Measurements from ENCODE around the gene USP2.
A peak's percentile ranks its signal among the peaks of the same experiment; 100 is the strongest.

The USP2 gene

DNA sequence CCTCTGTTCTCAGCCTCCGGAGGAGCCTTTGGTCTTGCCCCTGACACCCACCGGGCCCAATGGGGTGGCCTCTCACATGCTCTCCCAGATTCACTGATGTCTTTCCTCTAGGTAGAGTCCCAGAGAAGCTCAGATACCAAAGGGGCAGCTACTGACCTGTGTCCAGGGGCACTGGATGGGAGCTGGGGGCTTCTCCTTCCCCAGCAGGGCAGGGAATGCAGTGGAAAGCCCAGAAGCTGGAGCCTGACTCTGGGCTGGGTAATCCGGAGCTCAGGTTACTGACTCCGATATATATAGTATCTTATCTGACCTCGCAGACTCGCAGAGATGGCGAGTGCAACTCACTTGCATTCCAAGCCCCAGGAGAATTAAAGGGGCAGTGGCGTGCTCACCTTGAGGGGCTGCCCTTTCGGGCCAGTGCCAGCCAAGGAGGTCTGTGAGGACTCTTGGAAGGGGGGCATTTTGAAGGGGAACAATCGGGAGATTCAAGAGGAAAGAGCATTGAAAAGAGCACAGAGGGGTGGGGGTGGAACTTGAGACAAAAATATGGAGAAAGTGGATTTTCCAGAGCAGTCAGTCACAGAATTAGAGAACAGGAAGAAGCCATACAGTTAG is 2.5 kb downstream of the USP2 start:
- no peaks in the 10 kb centered on the region for H3K36me3 ChIP-seq (ENCODE audit: control insufficient read depth in 4 of 4, insufficient read depth in 4 of 4, low read length in 3 of 4)
- CTCF ChIA-PET = interaction anchor here (1.0 to 13.9 kb wide), 4 partner anchors 10 to 25 kb away, joined by 3 to 132 read pairs (median 32); no protein-coding TSS in a partner anchor
- H3K4me3 ChIP-seq (ENCODE audit: control insufficient read depth in 1 of 7, extremely low read depth in 1 of 7, insufficient read depth in 4 of 7, low read depth in 2 of 7, low read length in 6 of 7) = no peak overlapping the region
- no peaks in the 10 kb centered on the region for H3K9me3 ChIP-seq (ENCODE audit: control extremely low read depth in 1 of 5, control insufficient read depth in 4 of 5, insufficient read depth in 2 of 5, low read depth in 1 of 5, low read length in 4 of 5)
- POLR2A ChIA-PET = no interaction called here
- peak overlapping the region in 1 of 2 experiments; percentile 39 for H3K27ac ChIP-seq (ENCODE audit: insufficient read depth in 1 of 2, low read depth in 1 of 2, low read length in 2 of 2, poor library complexity in 1 of 2, severe bottlenecking in 2 of 2)
- 94% methylated on average over 9 of the region's 10 CpGs for WGBS (ENCODE audit: insufficient coverage)
- H3K4me1 ChIP-seq (ENCODE audit: control extremely low read depth in 1 of 4, control insufficient read depth in 4 of 4, insufficient read depth in 4 of 4, low read length in 3 of 4) = peaks cover 0 to 18% (median 16%) of the 10 kb centered on the region in 4 experiments
- no peak for DNase-seq
- H3K27me3 ChIP-seq (replicated peaks in 2 of 5; ENCODE audit: control insufficient read depth in 4 of 5, insufficient read depth in 5 of 5, low read length in 4 of 5) = peaks cover 0 to 9% (median 5%) of the 10 kb centered on the region in 5 experiments

DNA sequence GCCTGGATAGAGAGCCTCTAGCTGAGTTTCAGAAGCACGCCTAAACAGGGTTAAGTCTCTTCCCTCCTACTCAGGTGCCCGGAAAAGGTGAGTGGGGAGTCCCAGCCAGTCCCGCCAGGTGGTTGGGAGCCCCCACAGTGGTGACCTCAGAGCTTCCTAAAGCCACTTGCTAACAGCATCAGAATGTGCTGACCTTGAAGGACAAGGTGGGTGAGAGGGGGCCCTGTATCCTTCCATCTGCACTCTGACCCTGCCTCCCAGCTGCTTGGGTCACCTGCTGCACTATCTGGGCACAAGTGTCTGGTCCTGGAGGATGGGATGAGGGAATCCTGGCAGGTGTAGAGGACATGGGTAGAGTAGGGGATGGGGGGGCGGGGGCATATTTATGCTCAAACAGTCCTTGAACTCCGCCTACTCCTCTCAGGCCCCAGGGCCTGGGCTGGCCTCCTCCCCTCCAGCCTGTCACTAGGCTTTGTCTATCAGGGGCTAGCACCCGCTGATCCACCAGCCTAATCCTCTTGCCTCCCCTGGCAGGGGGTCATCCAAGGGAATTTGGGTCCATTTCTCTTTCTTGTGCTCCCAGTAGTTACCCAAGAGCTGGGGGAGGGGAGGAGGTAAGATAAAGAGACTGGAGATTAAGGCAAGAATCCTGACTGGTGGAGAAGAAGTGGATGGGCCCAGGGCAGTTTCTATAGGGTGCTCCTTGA is 3.4 kb downstream of the USP2 start:
- Histone ChIP-seq H3K27ac (ENCODE audit: insufficient read depth in 1 of 2, low read depth in 1 of 2, low read length in 2 of 2, poor library complexity in 1 of 2, severe bottlenecking in 2 of 2) (peak overlapping the region in 1 of 2 experiments; percentile 39), H3K36me3 (ENCODE audit: control insufficient read depth in 4 of 4, insufficient read depth in 4 of 4, low read length in 3 of 4) (no peaks in the 10 kb centered on the region), H3K4me3 (ENCODE audit: control insufficient read depth in 1 of 7, extremely low read depth in 1 of 7, insufficient read depth in 4 of 7, low read depth in 2 of 7, low read length in 6 of 7) (no peak overlapping the region), H3K9me3 (ENCODE audit: control extremely low read depth in 1 of 5, control insufficient read depth in 4 of 5, insufficient read depth in 2 of 5, low read depth in 1 of 5, low read length in 4 of 5) (no peaks in the 10 kb centered on the region), H3K4me1 (ENCODE audit: control extremely low read depth in 1 of 4, control insufficient read depth in 4 of 4, insufficient read depth in 4 of 4, low read length in 3 of 4) (peaks cover 0 to 18% (median 17%) of the 10 kb centered on the region in 4 experiments), H3K27me3 (replicated peaks in 2 of 5; ENCODE audit: control insufficient read depth in 4 of 5, insufficient read depth in 5 of 5, low read length in 4 of 5) (peaks cover 0 to 4% (median 1%) of the 10 kb centered on the region in 5 experiments)
- 76% methylated on average over 5 of the region's 6 CpGs for WGBS (ENCODE audit: insufficient coverage)
- POLR2A ChIA-PET = no interaction called here
- no peak for DNase-seq
- CTCF ChIA-PET = interaction anchor here (8.0 to 13.9 kb wide), 3 partner anchors 9 to 37 kb away, joined by 51 to 132 read pairs (median 62); partner anchors contain the start of genes C1QTNF5 and MFRP

DNA sequence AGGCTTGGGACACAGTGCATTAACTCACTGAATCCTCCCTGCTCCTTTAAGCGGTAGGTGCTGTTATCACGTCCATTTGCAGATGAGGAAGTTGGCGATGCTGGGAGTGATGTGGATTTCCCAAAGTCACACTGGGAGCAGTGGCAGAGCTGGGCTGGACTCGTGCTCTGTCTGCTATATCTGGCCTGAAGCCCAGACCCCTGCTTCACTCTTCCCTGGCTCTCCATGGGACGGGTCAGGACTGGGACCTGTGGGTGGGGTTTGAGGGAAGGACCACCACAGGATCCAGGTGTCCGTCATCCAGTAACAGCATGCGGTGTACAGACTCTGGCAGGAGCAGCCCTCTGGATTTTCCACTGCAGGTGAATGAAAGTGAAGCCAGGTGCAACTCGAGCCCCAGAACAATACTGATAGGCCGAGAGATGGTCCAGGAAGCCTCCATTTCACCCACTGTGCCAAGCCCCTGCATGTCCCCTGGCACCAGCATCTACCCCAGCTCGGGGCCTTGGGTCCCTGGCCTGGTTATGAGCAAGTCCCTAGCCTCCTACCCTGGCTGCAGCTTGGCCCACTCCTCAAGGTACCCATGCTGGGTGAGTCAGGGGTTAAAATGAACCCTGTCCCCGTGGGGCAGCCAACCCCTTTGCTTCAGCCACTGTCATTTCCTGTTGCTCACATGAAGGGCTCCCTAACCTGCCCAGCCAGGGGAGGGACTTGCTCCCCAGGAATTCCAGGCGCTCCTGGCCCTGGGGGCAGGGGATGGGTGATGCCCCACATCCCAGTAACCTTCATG is 4.2 kb downstream of the USP2 start:
- CTCF ChIA-PET = interaction anchor here (1.1 to 13.9 kb wide), 8 partner anchors 9 to 157 kb away, joined by 3 to 132 read pairs (median 8); partner anchors contain the start of genes C1QTNF5 and MFRP
- Histone ChIP-seq H3K27ac (ENCODE audit: insufficient read depth in 1 of 2, low read depth in 1 of 2, low read length in 2 of 2, poor library complexity in 1 of 2, severe bottlenecking in 2 of 2) (no peak overlapping the region), H3K36me3 (ENCODE audit: control insufficient read depth in 4 of 4, insufficient read depth in 4 of 4, low read length in 3 of 4) (no peaks in the 10 kb centered on the region), H3K9me3 (ENCODE audit: control extremely low read depth in 1 of 5, control insufficient read depth in 4 of 5, insufficient read depth in 2 of 5, low read depth in 1 of 5, low read length in 4 of 5) (no peaks in the 10 kb centered on the region), H3K4me3 (ENCODE audit: control insufficient read depth in 1 of 7, extremely low read depth in 1 of 7, insufficient read depth in 4 of 7, low read depth in 2 of 7, low read length in 6 of 7) (no peak overlapping the region), H3K4me1 (ENCODE audit: control extremely low read depth in 1 of 4, control insufficient read depth in 4 of 4, insufficient read depth in 4 of 4, low read length in 3 of 4) (peaks cover 0 to 18% (median 17%) of the 10 kb centered on the region in 4 experiments), H3K27me3 (replicated peaks in 2 of 5; ENCODE audit: control insufficient read depth in 4 of 5, insufficient read depth in 5 of 5, low read length in 4 of 5) (peaks cover 0 to 2% (median 0%) of the 10 kb centered on the region in 5 experiments)
- POLR2A ChIA-PET = interaction anchor here (0.6 to 1.0 kb wide), 2 partner anchors 21 to 985 kb away, joined by 3 to 8 read pairs; no protein-coding TSS in a partner anchor
- 76% methylated on average over 9 of the region's 12 CpGs for WGBS (ENCODE audit: insufficient coverage)
- no peak for DNase-seq

DNA sequence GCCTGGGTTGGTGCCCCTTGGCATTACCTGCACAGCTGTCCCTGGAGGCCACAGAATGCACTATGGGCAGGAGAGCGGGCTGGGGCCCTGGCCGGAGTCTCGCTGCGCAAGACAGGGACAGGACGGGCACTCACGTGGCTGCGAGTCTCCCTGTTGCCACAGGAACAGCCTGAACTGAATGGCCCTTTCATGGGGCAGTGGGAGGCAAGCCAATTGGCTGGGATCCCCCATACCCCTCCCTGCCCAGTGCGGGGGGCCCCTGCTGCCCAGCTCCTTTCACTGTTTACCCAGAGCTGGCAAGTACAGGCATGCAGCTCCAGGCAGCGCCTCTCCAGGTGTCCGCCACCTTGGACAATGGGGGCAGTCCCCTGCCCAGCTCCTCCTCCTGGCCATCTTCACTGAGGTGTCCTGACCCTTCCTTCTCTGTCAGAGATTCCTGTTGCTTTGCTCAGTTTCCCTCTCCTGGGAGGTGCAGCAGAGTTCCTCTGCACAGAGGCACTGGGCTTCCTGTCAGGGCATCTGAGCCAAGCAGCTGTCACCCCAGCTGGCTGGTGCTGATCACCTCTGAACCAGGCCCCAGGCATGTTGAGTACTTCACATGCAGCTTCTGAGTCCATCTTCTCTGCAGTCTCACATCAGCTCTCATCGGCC is 5.2 kb downstream of the USP2 start:
- no peak overlapping the region for H3K27ac ChIP-seq (ENCODE audit: insufficient read depth in 1 of 2, low read depth in 1 of 2, low read length in 2 of 2, poor library complexity in 1 of 2, severe bottlenecking in 2 of 2)
- H3K27me3 ChIP-seq (replicated peaks in 2 of 5; ENCODE audit: control insufficient read depth in 4 of 5, insufficient read depth in 5 of 5, low read length in 4 of 5) = no peaks in the 10 kb centered on the region
- no peak for DNase-seq
- no peak overlapping the region for H3K4me3 ChIP-seq (ENCODE audit: control insufficient read depth in 1 of 7, extremely low read depth in 1 of 7, insufficient read depth in 4 of 7, low read depth in 2 of 7, low read length in 6 of 7)
- POLR2A ChIA-PET = interaction anchor here (0.6 to 1.0 kb wide), 2 partner anchors 20 to 984 kb away, joined by 3 to 8 read pairs; no protein-coding TSS in a partner anchor
- CTCF ChIA-PET = interaction anchor here (0.8 to 13.9 kb wide), 13 partner anchors 8 to 158 kb away, joined by 3 to 132 read pairs (median 6); partner anchors contain the start of genes C1QTNF5 and MFRP
- no peaks in the 10 kb centered on the region for H3K36me3 ChIP-seq (ENCODE audit: control insufficient read depth in 4 of 4, insufficient read depth in 4 of 4, low read length in 3 of 4)
- H3K4me1 ChIP-seq (ENCODE audit: control extremely low read depth in 1 of 4, control insufficient read depth in 4 of 4, insufficient read depth in 4 of 4, low read length in 3 of 4) = peaks cover 0 to 10% (median 9%) of the 10 kb centered on the region in 4 experiments
- WGBS (ENCODE audit: insufficient coverage) = over 99% methylated on average over 11 of the region's 11 CpGs
- H3K9me3 ChIP-seq (ENCODE audit: control extremely low read depth in 1 of 5, control insufficient read depth in 4 of 5, insufficient read depth in 2 of 5, low read depth in 1 of 5, low read length in 4 of 5) = no peaks in the 10 kb centered on the region

DNA sequence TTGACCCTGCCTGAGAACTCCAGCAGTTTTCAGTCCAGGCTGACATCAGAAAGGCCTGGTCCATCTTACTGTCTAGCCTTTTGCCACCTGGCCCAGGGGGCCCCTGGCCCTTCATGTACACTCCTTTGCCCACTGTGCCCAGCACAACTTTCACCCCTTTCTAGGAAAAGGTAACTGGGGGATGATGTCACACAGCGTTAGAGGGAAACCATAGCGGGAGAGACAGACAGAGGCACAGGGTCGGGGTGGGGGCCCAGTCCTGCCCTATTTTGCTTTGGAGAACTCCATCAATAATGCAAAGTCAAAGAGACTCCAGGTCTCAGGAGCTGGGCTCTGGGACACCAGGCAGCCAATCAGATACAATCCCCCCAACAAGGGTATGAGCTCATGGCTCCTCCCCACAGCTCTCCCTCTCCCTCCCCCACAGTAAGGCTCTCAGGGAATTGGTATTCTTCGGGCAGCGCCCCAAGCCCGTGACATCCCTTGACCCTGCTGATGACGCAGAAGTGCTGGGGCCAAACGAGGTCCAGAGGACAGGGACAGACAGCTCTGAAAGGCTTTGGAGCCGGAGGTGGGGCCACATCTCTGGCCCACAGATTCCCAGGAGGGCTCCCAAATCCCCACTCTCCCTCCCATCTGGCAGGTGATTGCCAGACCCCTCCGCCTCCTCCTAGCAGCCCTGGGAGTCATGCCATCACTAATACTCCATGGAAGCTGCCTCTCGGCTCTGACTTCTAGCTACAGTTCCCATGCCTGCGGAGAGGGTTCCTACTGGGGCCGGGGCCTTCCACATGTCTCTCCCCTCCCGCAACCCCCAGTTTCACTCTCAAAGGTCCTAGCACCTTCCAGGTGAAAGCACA is 5.9 kb downstream of the USP2 start:
- H3K27ac ChIP-seq (ENCODE audit: insufficient read depth in 1 of 2, low read depth in 1 of 2, low read length in 2 of 2, poor library complexity in 1 of 2, severe bottlenecking in 2 of 2) = no peak overlapping the region
- no peak overlapping the region for H3K4me3 ChIP-seq (ENCODE audit: control insufficient read depth in 1 of 7, extremely low read depth in 1 of 7, insufficient read depth in 4 of 7, low read depth in 2 of 7, low read length in 6 of 7)
- 88% methylated on average over 11 of the region's 14 CpGs for WGBS (ENCODE audit: insufficient coverage)
- POLR2A ChIA-PET = no interaction called here
- CTCF ChIA-PET = interaction anchor here (0.6 to 13.9 kb wide), 17 partner anchors 9 to 158 kb away, joined by 3 to 132 read pairs (median 5); partner anchors contain the start of genes C1QTNF5 and MFRP
- no peaks in the 10 kb centered on the region for H3K36me3 ChIP-seq (ENCODE audit: control insufficient read depth in 4 of 4, insufficient read depth in 4 of 4, low read length in 3 of 4)
- no peaks in the 10 kb centered on the region for H3K9me3 ChIP-seq (ENCODE audit: control extremely low read depth in 1 of 5, control insufficient read depth in 4 of 5, insufficient read depth in 2 of 5, low read depth in 1 of 5, low read length in 4 of 5)
- peaks cover 0 to 3% (median 0%) of the 10 kb centered on the region in 5 experiments for H3K27me3 ChIP-seq (replicated peaks in 2 of 5; ENCODE audit: control insufficient read depth in 4 of 5, insufficient read depth in 5 of 5, low read length in 4 of 5)
- no peak for DNase-seq
- peaks cover 0 to 3% (median 1%) of the 10 kb centered on the region in 4 experiments for H3K4me1 ChIP-seq (ENCODE audit: control extremely low read depth in 1 of 4, control insufficient read depth in 4 of 4, insufficient read depth in 4 of 4, low read length in 3 of 4)
